GM19395 (cell line): ENCODE data around the gene TAF11L12.
"Not testable (repeated sequence)": the region's sequence is repeated elsewhere in the genome, so short reads cannot be mapped to it uniquely, and the experiment has no call there.

Experiments
- ATAC-seq: cut with Tn5 transposase; IDR thresholded peaks from one replicate; pipeline ENCODE4 v1.9.1; 2021; ENCODE audit warnings: mild to moderate bottlenecking, moderate library complexity; ENCODE audit not compliant: unreplicated experiment

Gene TAF11L12

DNA sequence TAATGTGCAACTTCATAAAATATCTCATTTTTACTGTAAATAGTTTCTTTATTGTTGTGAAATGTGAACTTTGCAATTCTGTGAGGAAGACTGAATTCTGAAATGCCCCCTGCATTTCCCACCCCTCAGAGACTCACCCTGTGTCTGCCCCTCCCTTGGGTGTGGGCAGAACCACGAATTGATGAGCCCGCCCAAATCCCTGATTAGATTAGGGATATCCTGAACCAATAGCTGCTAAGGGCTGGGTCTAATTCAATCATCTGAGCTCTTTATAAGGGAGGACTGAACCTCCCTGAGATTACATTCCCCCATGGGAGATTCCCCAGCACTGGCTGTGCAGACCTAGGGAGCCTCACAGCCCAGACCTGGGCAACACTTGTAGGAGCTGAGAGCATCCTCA lies at the start of gene TAF11L12:
TAF11L12 (plus strand) TSS at position 301 of the 400 bp plus-strand sequence.
- ATAC-seq = not testable (repeated sequence)

DNA sequence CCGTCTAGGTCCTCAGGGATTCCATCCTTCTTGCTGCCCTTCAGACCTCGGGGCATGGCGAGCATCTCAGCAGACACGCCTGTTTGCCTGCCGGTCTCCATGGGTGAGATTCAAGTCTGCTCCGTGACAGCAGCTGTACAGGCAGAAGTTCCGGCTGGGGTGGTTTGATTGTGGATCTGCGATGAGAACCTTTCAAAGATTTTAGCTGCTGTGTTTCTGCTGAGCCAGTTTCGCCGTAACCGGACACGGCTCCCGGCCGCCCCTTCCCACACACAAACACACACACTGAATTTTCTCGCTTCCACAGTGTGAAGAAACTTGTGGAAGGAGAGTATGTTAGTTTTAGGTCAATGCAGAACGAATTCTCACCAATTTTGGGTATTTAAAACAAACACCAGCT lies 24.5 kb upstream of the TAF11L12 start, which contains the start of gene TAF11L7:
TAF11L7 (minus strand) TSS at position 101 of the 400 bp plus-strand sequence.
- ATAC-seq = not testable (repeated sequence)

DNA sequence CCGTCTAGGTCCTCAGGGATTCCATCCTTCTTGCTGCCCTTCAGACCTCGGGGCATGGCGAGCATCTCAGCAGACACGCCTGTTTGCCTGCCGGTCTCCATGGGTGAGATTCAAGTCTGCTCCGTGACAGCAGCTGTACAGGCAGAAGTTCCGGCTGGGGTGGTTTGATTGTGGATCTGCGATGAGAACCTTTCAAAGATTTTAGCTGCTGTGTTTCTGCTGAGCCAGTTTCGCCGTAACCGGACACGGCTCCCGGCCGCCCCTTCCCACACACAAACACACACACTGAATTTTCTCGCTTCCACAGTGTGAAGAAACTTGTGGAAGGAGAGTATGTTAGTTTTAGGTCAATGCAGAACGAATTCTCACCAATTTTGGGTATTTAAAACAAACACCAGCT lies 19.3 kb upstream of the TAF11L12 start, which contains the start of gene TAF11L8:
TAF11L8 (minus strand) TSS at position 101 of the 400 bp plus-strand sequence.
- ATAC-seq = not testable (repeated sequence)

DNA sequence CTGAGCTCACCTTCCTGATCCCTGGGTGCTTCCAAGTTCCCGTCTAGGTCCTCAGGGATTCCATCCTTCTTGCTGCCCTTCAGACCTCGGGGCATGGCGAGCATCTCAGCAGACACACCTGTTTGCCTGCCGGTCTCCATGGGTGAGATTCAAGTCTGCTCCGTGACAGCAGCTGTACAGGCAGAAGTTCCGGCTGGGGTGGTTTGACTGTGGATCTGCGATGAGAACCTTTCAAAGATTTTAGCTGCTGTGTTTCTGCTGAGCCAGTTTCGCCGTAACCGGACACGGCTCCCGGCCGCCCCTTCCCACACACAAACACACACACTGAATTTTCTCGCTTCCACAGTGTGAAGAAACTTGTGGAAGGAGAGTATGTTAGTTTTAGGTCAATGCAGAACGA lies 15.9 kb upstream of the TAF11L12 start, which contains the start of gene TAF11L9:
TAF11L9 (minus strand) TSS at position 140 of the 400 bp plus-strand sequence.
- not testable (repeated sequence) for ATAC-seq

DNA sequence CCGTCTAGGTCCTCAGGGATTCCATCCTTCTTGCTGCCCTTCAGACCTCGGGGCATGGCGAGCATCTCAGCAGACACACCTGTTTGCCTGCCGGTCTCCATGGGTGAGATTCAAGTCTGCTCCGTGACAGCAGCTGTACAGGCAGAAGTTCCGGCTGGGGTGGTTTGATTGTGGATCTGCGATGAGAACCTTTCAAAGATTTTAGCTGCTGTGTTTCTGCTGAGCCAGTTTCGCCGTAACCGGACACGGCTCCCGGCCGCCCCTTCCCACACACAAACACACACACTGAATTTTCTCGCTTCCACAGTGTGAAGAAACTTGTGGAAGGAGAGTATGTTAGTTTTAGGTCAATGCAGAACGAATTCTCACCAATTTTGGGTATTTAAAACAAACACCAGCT lies 12.5 kb upstream of the TAF11L12 start, which contains the start of gene TAF11L10:
TAF11L10 (minus strand) TSS at position 101 of the 400 bp plus-strand sequence.
- not testable (repeated sequence) for ATAC-seq

DNA sequence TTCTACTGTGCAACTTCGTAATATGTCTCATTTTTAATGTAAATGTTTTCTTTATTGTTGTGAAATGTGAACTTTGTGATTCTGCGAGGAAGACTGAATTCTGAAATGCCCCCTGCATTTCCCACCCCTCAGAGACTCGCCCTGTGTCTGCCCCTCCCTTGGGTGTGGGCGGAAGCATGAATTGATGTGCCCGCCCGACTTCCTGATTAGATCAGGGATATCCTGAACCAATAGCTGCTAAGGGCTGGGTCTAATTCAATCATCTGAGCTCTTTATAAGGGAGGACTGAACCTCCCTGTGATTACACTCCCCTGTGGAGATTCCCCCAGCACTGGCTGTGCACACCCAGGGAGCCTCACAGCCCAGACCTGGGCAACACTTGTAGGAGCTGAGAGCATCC lies 6.3 kb upstream of the TAF11L12 start, which contains the start of gene TAF11L11:
TAF11L11 (plus strand) TSS at position 304 of the 400 bp plus-strand sequence.
- not testable (repeated sequence) for ATAC-seq

DNA sequence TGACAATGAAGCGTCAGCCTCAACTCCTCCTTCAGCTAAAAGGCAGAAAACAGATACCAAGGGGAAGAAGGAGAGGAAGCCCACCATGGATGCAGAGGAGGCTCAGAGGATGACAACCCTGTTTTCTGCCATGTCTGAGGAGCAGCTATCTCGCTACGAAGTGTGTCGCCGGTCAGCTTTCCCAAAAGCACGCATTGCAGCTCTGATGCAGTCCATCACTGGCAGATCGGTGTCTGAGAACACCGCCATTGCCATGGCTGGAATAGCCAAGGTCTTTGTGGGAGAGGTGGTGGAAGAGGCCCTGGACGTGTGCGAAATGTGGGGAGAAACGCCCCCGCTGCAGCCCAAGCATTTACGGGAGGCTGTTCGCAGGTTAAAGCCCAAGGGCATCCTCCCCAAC lies 5.2 kb upstream of the TAF11L12 start:
- no peak for ATAC-seq

DNA sequence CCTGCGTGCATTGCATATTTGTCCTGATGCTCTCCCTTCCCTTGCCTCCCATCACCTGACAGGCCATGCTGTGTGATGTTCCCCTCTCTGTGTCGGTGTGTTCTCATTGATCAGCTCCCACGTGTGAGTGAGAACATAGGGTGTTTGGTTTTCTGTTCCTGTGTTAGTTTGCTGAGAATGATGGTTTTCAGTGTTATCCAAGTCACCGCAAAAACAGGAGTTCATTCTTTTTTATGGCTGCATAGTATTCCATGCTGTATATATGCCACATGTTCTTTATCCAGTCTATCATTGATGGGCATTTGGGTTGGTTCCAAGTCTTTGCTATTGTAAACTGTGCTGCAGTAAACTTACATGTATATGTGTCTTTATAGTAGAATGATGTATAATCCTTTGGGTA lies 2.7 kb upstream of the TAF11L12 start:
- not testable (repeated sequence) for ATAC-seq

DNA sequence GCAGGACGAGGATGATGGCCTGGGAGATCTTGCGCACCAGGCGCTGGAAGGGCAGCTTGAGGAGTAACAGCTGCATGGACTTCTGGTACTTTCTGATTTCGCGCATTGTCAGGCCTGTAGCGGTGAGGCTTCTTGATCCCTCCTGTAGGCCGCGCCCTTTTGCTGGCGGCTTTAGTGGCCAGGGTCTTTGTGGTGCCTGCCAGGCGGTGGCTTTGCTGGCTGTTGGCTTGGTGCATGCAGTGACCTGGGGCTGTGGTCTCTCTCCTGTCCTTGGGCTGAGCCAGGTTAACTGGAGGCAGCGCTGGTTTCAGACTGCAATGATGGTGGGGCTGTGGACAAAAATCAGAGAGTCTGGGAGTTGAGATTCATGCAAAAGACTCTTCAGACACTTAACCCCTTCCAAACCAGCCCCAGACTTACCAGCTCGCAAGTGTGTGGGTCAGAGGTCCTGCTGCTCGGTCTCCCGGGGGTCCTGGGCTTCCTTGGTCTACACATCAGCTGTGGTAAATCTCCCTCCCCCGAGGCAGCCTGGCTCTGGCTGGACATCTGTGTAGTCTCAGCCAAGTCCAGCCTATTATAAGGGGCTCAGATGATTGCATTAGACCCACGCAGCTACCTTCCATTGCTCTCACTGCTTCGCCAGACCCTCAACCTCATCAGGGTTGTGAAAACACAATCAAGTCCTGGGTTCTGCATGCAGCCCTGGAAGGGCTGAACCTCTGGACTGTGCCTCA lies 4.8 kb downstream of the TAF11L12 start:
- no peak for ATAC-seq

DNA sequence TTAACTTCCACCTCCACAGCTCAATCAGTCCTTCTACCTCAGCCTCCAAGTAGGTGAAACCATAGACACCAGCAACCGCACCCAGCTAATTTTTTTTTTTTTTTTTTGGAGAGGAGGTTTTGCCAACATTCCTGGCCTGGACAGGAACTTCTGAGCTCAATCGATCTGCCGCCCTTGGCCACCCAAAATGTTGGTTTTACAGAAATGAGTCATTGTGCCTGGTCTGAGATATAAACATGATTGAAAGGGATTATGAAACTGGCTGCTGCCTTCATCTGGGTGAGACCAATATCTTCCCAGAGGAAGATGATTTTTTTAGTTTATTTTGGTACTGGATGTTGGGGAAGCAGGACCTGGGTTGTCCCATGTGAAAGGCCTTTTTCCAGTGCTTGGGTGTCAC lies 9.2 kb downstream of the TAF11L12 start:
- ATAC-seq = no peak

DNA sequence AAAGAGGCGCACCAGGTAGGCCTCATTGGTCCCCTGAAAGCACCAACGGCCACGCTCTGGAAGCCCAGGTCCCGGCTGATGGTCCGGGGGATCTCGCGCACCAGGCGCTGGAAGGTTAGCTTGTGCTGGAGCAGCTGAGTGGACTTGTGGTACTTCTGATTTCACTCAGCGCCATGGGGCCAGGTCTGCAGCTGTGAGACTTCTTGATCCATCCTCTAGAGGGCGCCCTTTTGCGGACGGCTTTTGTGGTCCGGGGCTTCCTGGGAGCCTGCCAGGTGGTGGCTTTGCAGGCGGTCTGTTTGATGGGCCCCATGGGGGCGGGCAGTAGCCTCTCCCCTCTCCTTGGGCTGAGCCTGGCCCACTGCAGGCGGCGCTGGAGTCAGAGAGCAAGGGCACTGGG lies 10.4 kb downstream of the TAF11L12 start:
- ATAC-seq = no peak

DNA sequence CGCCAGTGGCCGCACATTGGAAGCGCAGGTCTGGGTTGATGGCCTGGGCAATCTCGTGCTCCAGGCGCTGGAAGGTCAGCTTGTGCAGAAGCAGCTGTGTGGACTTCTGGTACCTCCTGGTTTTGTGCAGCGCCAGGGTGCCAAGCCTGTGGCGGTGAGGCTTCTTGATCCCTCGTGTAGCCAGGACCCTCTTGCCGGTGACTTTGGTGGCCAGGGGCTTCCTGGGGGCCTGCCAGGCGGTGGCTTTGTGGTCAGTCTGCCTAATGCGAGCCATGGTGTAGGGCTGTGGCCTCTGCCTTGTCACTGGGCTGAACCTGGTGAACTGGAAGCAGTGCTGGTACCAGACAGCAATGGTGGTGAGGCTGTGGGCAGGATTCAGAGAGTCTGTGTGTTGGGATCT lies 15.5 kb downstream of the TAF11L12 start:
- ATAC-seq = no peak

DNA sequence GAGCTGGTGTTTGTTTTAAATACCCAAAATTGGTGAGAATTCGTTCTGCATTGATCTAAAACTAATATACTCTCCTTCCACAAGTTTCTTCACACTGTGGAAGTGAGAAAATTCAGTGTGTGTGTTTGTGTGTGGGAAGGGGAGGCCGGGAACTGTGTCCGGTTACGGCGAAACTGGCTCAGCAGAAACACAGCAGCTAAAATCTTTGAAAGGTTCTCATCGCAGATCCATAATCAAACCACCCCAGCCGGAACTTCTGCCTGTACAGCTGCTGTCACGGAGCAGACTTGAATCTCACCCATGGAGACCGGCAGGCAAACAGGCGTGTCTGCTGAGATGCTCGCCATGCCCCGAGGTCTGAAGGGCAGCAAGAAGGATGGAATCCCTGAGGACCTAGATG lies 21.6 kb downstream of the TAF11L12 start, which contains the start of gene TAF11L13:
TAF11L13 (plus strand) TSS at position 301 of the 400 bp plus-strand sequence.
- not testable (repeated sequence) for ATAC-seq

DNA sequence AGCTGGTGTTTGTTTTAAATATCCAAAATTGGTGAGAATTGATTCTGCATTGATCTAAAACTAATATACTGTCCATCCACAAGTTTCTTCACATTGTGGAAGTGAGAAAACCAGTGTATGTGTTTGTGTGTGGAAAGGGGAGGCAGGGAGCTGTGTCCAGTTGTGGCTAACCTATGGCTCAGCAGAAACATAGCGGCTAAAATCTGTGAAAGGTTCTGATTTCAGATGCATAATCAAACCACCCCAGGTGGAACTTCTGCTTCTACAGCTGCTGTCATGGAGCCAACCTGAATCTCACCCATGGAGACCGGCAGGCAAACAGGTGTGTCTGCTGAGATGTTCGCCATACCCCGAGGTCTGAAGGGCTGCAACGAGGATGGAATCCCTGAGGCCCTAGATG lies 24.0 kb downstream of the TAF11L12 start, which contains the start of gene TAF11L14:
TAF11L14 (plus strand) TSS at position 301 of the 400 bp plus-strand sequence.
- no peak for ATAC-seq

DNA sequence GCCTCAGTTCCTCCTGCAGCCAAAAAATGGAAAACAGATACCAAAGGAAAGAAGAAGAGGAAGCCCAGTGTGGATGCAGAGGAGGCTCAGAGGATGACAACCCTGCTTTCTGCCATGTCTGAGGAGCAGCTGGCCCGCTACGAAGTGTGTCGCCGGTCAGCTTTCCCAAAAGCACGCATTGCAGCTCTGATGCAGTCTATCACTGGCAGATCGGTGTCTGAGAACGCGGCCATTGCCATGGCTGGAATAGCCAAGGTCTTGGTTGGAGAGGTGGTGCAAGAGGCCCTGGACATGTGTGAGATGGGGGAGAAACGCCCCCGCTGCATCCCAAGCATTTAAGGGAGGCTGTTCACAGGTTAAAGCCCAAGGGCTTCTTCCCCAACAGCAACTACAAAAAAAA lies 39.0 kb downstream of the TAF11L12 start:
- not testable (repeated sequence) for ATAC-seq

DNA sequence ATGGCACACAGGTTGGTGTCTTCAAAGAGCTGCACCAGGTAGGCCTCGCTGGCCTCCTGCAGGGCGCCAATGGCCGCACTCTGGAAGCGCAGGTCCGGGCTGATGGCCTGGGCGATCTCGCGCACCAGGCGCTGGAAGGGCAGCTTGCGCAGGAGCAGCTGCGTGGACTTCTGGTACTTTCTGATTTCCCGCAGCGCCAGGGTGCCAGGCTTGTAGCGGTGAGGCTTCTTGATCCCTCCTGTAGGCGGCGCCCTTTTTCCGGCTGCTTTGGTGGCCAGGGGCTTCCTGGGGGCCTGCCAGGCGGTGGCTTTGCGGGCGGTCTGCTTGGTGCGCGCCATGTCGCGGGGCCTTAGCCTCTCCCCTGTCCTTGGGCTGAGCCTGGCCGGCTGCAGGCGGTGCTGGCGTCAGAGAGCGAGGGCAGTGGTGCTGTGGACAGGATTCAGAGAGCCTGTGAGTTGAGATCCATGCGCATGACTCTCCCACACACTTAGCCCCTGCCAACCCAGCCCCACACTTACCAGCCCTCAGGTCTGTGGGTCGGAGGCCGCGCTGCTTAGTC lies 45.1 kb downstream of the TAF11L12 start:
- not testable (repeated sequence) for ATAC-seq

DNA sequence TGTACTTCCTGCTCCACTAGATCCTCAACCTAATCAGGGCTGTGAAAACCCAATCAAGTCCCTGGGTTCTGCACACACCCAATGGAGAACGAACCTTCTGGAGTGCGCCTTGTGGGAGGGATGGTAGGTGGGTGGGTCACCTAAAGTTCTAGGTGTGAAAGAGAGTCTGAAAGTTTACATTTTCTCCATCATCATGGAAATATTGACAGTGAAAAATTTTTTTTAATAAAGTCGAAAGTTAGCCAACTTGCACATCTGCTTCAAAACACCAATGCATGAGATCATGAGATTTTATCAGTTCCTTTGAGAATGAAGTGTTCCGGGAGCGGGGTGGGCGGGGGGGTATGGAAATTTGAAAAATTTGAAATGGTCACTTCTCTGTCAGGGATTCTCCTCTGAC lies 45.7 kb downstream of the TAF11L12 start:
- no peak for ATAC-seq
